Stimulated activated naive CD8-positive, alpha-beta T cell treated with anti-CD3 and anti-CD28 coated beads, Interleukin-15, Interleukin-2, amounts not matched to agents 100 ng/mL and 50 ng/mL, for 24 hours (primary cell): Measurements from ENCODE around the gene ANKRD18B.
"Not testable (repeated sequence)": the region's sequence is repeated elsewhere in the genome, so short reads cannot be mapped to it uniquely, and the experiment has no call there.

ENCODE experiments used
- H3K27ac Mint-ChIP-seq: one replicate; pipeline ENCODE4 v1.8.0; 2021; ENCODE audit warnings: mild to moderate bottlenecking, mixed read lengths
- H3K27me3 Mint-ChIP-seq: one replicate; pipeline ENCODE4 v1.8.0; 2021; ENCODE audit warnings: mixed read lengths
- H3K36me3 Mint-ChIP-seq: one replicate; pipeline ENCODE4 v1.8.0; 2021; ENCODE audit warnings: low read depth, mixed read lengths
- H3K4me1 Mint-ChIP-seq: one replicate; pipeline ENCODE4 v1.8.0; 2021; ENCODE audit warnings: low read depth, mixed read lengths
- H3K4me3 Mint-ChIP-seq: one replicate; pipeline ENCODE4 v1.8.0; 2021; ENCODE audit warnings: mild to moderate bottlenecking, mixed read lengths
- H3K9me3 Mint-ChIP-seq: one replicate; pipeline ENCODE4 v1.8.0; 2021; ENCODE audit warnings: mixed read lengths

Gene ANKRD18B

GRCh38 chr9:33516397-33516796 lies 7.7 kb upstream of the ANKRD18B start:
- not testable (repeated sequence) for H3K36me3 Mint-ChIP-seq, H3K27ac Mint-ChIP-seq, H3K4me3 Mint-ChIP-seq, H3K9me3 Mint-ChIP-seq, H3K4me1 Mint-ChIP-seq
- peaks cover 15% of the 10 kb centered on the region for H3K27me3 Mint-ChIP-seq

GRCh38 chr9:33517373-33517772 lies 6.7 kb upstream of the ANKRD18B start:
- Mint-ChIP-seq H3K27me3 (peaks cover 25% of the 10 kb centered on the region), H3K36me3 (no peaks in the 10 kb centered on the region), H3K27ac (no peak overlapping the region), H3K4me1 (no peaks in the 10 kb centered on the region), H3K4me3 (no peak overlapping the region), H3K9me3 (no peaks in the 10 kb centered on the region)

- peaks cover 32% of the 10 kb centered on the region for H3K27me3 Mint-ChIP-seq
- not testable (repeated sequence) for H3K27ac Mint-ChIP-seq, H3K9me3 Mint-ChIP-seq, H3K4me1 Mint-ChIP-seq, H3K4me3 Mint-ChIP-seq, H3K36me3 Mint-ChIP-seq
Measured at GRCh38 chr9:33517934-33518577, 6.0 kb upstream of the ANKRD18B start.

- H3K4me1 Mint-ChIP-seq, H3K27ac Mint-ChIP-seq, H3K36me3 Mint-ChIP-seq, H3K9me3 Mint-ChIP-seq, H3K4me3 Mint-ChIP-seq: not testable (repeated sequence)
- H3K27me3 Mint-ChIP-seq, result peaks cover 56% of the 10 kb centered on the region
Measured at GRCh38 chr9:33521861-33522260, 2.2 kb upstream of the ANKRD18B start.

DNA sequence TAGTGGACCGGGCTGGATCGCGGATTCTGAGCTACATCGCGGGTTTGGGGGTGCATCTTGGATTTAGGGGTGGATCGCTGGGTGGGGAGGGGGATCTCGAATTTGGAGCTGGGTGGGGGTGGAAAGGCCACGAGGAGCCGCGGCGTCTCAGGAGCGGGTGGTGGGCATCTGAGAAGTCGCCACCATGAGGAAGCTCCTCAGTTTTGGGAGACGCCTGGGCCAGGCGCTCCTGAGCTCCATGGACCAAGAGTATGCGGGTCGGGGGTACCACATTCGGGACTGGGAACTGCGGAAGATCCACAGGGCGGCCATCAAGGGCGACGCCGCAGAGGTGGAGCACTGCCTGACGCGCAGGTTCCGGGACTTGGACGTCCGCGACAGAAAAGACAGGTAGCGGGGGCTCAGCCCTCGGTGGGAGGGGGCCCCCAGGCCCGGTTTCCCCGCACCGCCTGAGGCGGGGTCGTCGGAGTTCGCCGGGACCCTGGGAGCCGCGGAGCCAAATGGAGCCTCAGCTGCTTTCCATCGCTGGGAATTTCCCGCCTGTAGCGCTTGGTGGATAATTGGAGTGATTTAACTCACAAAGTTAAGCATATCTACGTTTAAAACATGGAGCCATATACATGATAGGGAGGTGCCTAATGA lies 376 bp downstream of the ANKRD18B start:
- peaks cover 4% of the 10 kb centered on the region for H3K4me1 Mint-ChIP-seq
- H3K27me3 Mint-ChIP-seq, result peaks cover 68% of the 10 kb centered on the region
- H3K36me3 Mint-ChIP-seq, result no peaks in the 10 kb centered on the region
- peak overlapping the region; percentile 78 for H3K4me3 Mint-ChIP-seq
- no peaks in the 10 kb centered on the region for H3K9me3 Mint-ChIP-seq
- H3K27ac Mint-ChIP-seq, result peak overlapping the region; percentile 52

- not testable (repeated sequence) for H3K4me3 Mint-ChIP-seq, H3K9me3 Mint-ChIP-seq, H3K36me3 Mint-ChIP-seq, H3K4me1 Mint-ChIP-seq, H3K27ac Mint-ChIP-seq
- H3K27me3 Mint-ChIP-seq, result peaks cover 50% of the 10 kb centered on the region
Measured at GRCh38 chr9:33528069-33528468, 4.0 kb downstream of the ANKRD18B start.

- not testable (repeated sequence) for H3K9me3 Mint-ChIP-seq, H3K4me3 Mint-ChIP-seq
- peaks cover 12% of the 10 kb centered on the region for H3K27me3 Mint-ChIP-seq
Measured at GRCh38 chr9:33533958-33534357, 9.9 kb downstream of the ANKRD18B start.

GRCh38 chr9:33535541-33535940 lies 11.5 kb downstream of the ANKRD18B start:
- Mint-ChIP-seq H3K27ac (no peak overlapping the region), H3K4me3 (no peak overlapping the region), H3K9me3 (no peaks in the 10 kb centered on the region), H3K36me3 (no peaks in the 10 kb centered on the region), H3K4me1 (no peaks in the 10 kb centered on the region), H3K27me3 (peaks cover 5% of the 10 kb centered on the region)

More at GRCh38 chr9:33533958-33534357, 9.9 kb downstream of the ANKRD18B start:
- not testable (repeated sequence) for H3K36me3 Mint-ChIP-seq, H3K4me1 Mint-ChIP-seq, H3K27ac Mint-ChIP-seq

GRCh38 chr9:33543463-33543862 lies 19.4 kb downstream of the ANKRD18B start:
- H3K36me3 Mint-ChIP-seq, H3K4me1 Mint-ChIP-seq, H3K27ac Mint-ChIP-seq, H3K9me3 Mint-ChIP-seq, H3K4me3 Mint-ChIP-seq: not testable (repeated sequence)
- peaks cover 39% of the 10 kb centered on the region for H3K27me3 Mint-ChIP-seq

GRCh38 chr9:33545715-33546114 lies 21.7 kb downstream of the ANKRD18B start:
- H3K4me1 Mint-ChIP-seq, H3K27ac Mint-ChIP-seq, H3K36me3 Mint-ChIP-seq, H3K9me3 Mint-ChIP-seq, H3K4me3 Mint-ChIP-seq: not testable (repeated sequence)
- peaks cover 41% of the 10 kb centered on the region for H3K27me3 Mint-ChIP-seq

- peaks cover 37% of the 10 kb centered on the region for H3K27me3 Mint-ChIP-seq
- not testable (repeated sequence) for H3K4me3 Mint-ChIP-seq, H3K36me3 Mint-ChIP-seq, H3K4me1 Mint-ChIP-seq, H3K9me3 Mint-ChIP-seq, H3K27ac Mint-ChIP-seq
Measured at GRCh38 chr9:33548816-33549215, 24.8 kb downstream of the ANKRD18B start.

DNA sequence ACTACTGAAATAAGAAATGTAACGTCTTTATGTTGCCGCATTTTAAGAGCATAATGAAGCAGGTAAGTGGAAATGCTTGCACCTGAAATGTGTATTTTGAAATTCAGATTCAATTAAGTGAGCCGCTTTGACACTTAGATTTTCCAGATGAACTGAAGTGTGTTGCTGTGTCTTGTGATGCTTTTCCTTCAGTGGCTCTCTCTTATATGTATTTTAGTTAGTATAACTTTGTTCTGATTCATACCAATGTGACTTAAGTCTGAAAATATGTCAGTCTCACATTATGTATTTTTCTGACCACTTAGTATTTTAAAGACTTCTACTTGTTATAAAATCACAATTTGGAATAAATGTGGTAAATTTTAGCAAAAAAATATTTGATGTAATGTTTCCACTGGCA lies 25.4 kb downstream of the ANKRD18B start:
- H3K27ac Mint-ChIP-seq, H3K36me3 Mint-ChIP-seq, H3K9me3 Mint-ChIP-seq, H3K4me3 Mint-ChIP-seq, H3K4me1 Mint-ChIP-seq: not testable (repeated sequence)
- peaks cover 42% of the 10 kb centered on the region for H3K27me3 Mint-ChIP-seq

- not testable (repeated sequence) for H3K9me3 Mint-ChIP-seq, H3K36me3 Mint-ChIP-seq, H3K4me1 Mint-ChIP-seq, H3K4me3 Mint-ChIP-seq, H3K27ac Mint-ChIP-seq
- H3K27me3 Mint-ChIP-seq, result peaks cover 37% of the 10 kb centered on the region
Measured at GRCh38 chr9:33551183-33551582, 27.1 kb downstream of the ANKRD18B start.

- H3K4me1 Mint-ChIP-seq, H3K36me3 Mint-ChIP-seq, H3K4me3 Mint-ChIP-seq, H3K27ac Mint-ChIP-seq, H3K9me3 Mint-ChIP-seq: not testable (repeated sequence)
- H3K27me3 Mint-ChIP-seq, result peaks cover 29% of the 10 kb centered on the region
Measured at GRCh38 chr9:33552315-33552725, 28.3 kb downstream of the ANKRD18B start.

DNA sequence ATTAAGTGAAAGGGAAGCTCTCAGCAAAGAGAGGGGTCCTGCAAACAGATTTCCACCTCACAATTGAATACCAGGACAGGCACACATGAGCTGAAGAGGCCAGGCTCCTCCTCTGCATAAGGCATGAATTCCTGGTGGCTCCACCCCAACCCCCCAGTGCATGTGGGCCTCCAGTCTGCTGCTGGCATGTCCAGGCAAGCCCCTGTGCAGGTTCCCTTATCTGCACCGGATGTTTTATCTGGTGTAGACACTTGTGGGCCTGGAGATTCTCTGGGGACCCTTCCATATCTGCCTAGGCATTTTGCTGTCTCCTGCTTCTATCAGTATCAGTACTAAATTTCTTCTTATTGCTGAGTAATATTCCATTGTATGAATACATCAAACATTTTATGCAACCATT lies 36.2 kb downstream of the ANKRD18B start:
- not testable (repeated sequence) for H3K27me3 Mint-ChIP-seq, H3K4me3 Mint-ChIP-seq, H3K27ac Mint-ChIP-seq, H3K9me3 Mint-ChIP-seq, H3K4me1 Mint-ChIP-seq, H3K36me3 Mint-ChIP-seq

- not testable (repeated sequence) for H3K36me3 Mint-ChIP-seq, H3K4me3 Mint-ChIP-seq, H3K9me3 Mint-ChIP-seq, H3K27me3 Mint-ChIP-seq, H3K4me1 Mint-ChIP-seq, H3K27ac Mint-ChIP-seq
Measured at GRCh38 chr9:33562196-33562595, 38.1 kb downstream of the ANKRD18B start.
